Neural progenitor cell (in vitro differentiated cells): ENCODE measurements around the gene COL17A1. TPM values are rescaled to one million over a fixed set of nuclear protein-coding genes. Genes with fewer than 3 reads are reported as not detected.

ENCODE experiments used
- DNase-seq: peaks from one replicate; pipeline ENCODE4 v3.0.0-alpha.2; 2016; ENCODE audit warnings: low spot score
- H2AFZ ChIP-seq: fragments of 200-600 bp; sonication (generic); replicated peaks from 2 replicates; pipeline ENCODE4 v1.6.1; 2016; ENCODE audit warnings: antibody characterized with exemption
- H3F3A ChIP-seq: fragments of 200-600 bp; sonication (generic); 2 replicates; pipeline ENCODE4 v1.6.1; 2016; ENCODE audit warnings: antibody characterized with exemption, low read depth
- H3K27ac ChIP-seq: fragments of 200-600 bp; sonication (generic); 2 replicates; pipeline ENCODE4 v1.5.1; 2016; ENCODE audit warnings: mild to moderate bottlenecking
- H3K27me3 ChIP-seq: fragments of 200-600 bp; sonication (generic); 2 replicates; pipeline ENCODE4 v1.6.1; 2016; ENCODE audit warnings: mild to moderate bottlenecking, moderate library complexity
- H3K36me3 ChIP-seq: fragments of 200-600 bp; sonication (generic); 2 replicates; pipeline ENCODE4 v1.5.1; 2016
- H3K4me1 ChIP-seq: fragments of 200-600 bp; sonication (generic); 2 replicates; pipeline ENCODE4 v1.6.1; 2016; ENCODE audit warnings: mixed run types
- H3K4me2 ChIP-seq: fragments of 200-600 bp; sonication (generic); 2 replicates; pipeline ENCODE4 v1.6.1; 2016
- H3K4me3 ChIP-seq: fragments of 200-600 bp; sonication (generic); 2 replicates; pipeline ENCODE4 v1.5.1; 2016
- H3K79me2 ChIP-seq: fragments of 200-600 bp; sonication (generic); 2 replicates; pipeline ENCODE4 v1.6.1; 2016; ENCODE audit warnings: low read depth
- H3K9ac ChIP-seq: fragments of 200-600 bp; sonication (generic); 2 replicates; pipeline ENCODE4 v1.6.1; 2016
- H3K9me3 ChIP-seq: fragments of 200-600 bp; sonication (generic); 2 replicates; pipeline ENCODE4 v1.5.1; 2016; ENCODE audit warnings: low read depth
- H4K20me1 ChIP-seq: fragments of 200-600 bp; sonication (generic); 2 replicates; pipeline ENCODE4 v1.6.1; 2016; ENCODE audit warnings: low read depth
- H3K27ac Mint-ChIP-seq: 3 replicates; pipeline ENCODE4 v1.8.0; 2021; ENCODE audit warnings: mixed read lengths
- H3K27me3 Mint-ChIP-seq: 2 replicates; pipeline ENCODE4 v1.8.0; 2022; ENCODE audit warnings: low read depth, mild to moderate bottlenecking, inconsistent platforms, moderate library complexity, mixed read lengths; ENCODE audit not compliant: insufficient read depth
- H3K36me3 Mint-ChIP-seq: 3 replicates; pipeline ENCODE4 v1.8.0; 2021; ENCODE audit warnings: mixed read lengths
- H3K4me1 Mint-ChIP-seq: 3 replicates; pipeline ENCODE4 v1.8.0; 2021; ENCODE audit warnings: mixed read lengths
- H3K4me3 Mint-ChIP-seq: 3 replicates; pipeline ENCODE4 v1.8.0; 2021; ENCODE audit warnings: mild to moderate bottlenecking, moderate library complexity, mixed read lengths
- H3K9me3 Mint-ChIP-seq: 3 replicates; pipeline ENCODE4 v1.8.0; 2020; ENCODE audit warnings: mixed read lengths
- EZH2 ChIP-seq: fragments of 200-600 bp; sonication (generic); IDR thresholded peaks from 2 replicates; pipeline ENCODE4 v1.6.1; 2017; ENCODE audit warnings: antibody characterized with exemption, mild to moderate bottlenecking, moderate library complexity
- EZH2phosphoT487 ChIP-seq: fragments of 200-600 bp; sonication (generic); IDR thresholded peaks from 2 replicates; pipeline ENCODE4 v1.6.1; 2017; ENCODE audit warnings: antibody characterized with exemption
- total RNA-seq: library from RNA; depleted of rRNA; stranded (reverse); fragments of >200 nt; gene quantifications from 2 replicates; pipeline ENCODE4 v1.2.3, GENCODE V29; 2015; ENCODE audit warnings: low replicate concordance
- TF ChIP-seq, protein P1 (sequence below): fragments of 200-600 bp; sonication (generic); IDR thresholded peaks from 2 replicates; pipeline ENCODE4 v1.5.1; 2017; ENCODE audit warnings: antibody characterized with exemption, mild to moderate bottlenecking

The COL17A1 gene
- total RNA-seq, 1 donor from 2014 or later: 2.3 TPM

DNA sequence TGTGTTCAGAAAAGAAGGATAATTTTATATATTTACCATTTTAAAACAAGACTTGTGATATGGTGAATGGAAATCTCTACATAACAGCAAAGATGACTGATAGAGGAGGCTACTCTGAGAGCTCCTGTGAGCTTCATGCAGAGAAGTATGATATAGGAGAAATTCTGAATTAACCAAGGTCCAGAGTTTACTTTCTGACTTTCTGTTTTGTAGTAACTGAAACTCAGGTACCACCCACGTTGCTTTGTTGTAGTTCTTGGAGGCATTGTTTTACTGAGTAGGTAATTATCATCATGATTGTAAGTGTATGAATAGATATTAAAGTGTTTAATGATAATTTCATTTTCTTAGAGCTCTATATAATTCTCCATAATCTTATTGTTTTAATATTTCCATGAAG lies 18.3 kb upstream of the COL17A1 start:
- H3K9ac ChIP-seq: no peak overlapping the region
- DNase-seq: no peak
- no peak overlapping the region for H3K27ac ChIP-seq
- no peaks in the 10 kb centered on the region for H4K20me1 ChIP-seq
- no peaks in the 10 kb centered on the region for H3K36me3 ChIP-seq
- TF ChIP-seq, protein P1, sequence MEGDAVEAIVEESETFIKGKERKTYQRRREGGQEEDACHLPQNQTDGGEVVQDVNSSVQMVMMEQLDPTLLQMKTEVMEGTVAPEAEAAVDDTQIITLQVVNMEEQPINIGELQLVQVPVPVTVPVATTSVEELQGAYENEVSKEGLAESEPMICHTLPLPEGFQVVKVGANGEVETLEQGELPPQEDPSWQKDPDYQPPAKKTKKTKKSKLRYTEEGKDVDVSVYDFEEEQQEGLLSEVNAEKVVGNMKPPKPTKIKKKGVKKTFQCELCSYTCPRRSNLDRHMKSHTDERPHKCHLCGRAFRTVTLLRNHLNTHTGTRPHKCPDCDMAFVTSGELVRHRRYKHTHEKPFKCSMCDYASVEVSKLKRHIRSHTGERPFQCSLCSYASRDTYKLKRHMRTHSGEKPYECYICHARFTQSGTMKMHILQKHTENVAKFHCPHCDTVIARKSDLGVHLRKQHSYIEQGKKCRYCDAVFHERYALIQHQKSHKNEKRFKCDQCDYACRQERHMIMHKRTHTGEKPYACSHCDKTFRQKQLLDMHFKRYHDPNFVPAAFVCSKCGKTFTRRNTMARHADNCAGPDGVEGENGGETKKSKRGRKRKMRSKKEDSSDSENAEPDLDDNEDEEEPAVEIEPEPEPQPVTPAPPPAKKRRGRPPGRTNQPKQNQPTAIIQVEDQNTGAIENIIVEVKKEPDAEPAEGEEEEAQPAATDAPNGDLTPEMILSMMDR: no peak
- no peak for TF ChIP-seq EZH2phosphoT487
- TF ChIP-seq EZH2: no peak
- no peaks in the 10 kb centered on the region for H3F3A ChIP-seq
- H3K4me3 ChIP-seq: no peak overlapping the region
- no peaks in the 10 kb centered on the region for H3K9me3 ChIP-seq
- H3K4me1 Mint-ChIP-seq: no peaks in the 10 kb centered on the region
- no peaks in the 10 kb centered on the region for H3K36me3 Mint-ChIP-seq
- H2AFZ ChIP-seq: no peak overlapping the region
- H3K4me2 ChIP-seq: no peak overlapping the region
- H3K79me2 ChIP-seq: no peaks in the 10 kb centered on the region
- H3K4me1 ChIP-seq: peaks cover 10% of the 10 kb centered on the region
- H3K4me3 Mint-ChIP-seq: no peak overlapping the region
- no peak overlapping the region for H3K27ac Mint-ChIP-seq
- no peaks in the 10 kb centered on the region for H3K9me3 Mint-ChIP-seq
- H3K27me3 Mint-ChIP-seq: peaks cover 2% of the 10 kb centered on the region
- no peaks in the 10 kb centered on the region for H3K27me3 ChIP-seq

DNA sequence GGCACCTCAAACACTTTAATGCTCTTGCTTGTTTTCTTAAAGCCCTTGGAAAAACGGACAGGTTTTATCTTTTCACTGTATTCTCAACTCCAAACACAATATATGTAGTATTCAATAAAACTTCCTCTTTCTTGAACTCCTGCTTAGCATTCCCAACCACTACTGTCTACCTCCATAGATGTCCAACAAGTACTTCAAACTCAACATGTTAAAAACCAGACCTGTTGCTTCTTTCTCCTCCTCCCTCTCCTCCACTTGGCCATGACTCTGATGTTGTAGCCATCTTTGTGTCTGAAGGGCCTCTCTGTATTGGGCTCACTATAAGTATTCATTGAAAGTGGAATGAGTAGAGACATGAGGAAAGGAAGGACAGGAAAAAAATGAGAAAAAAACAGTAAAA lies 16.2 kb upstream of the COL17A1 start:
- TF ChIP-seq EZH2phosphoT487 (no peak), EZH2 (no peak)
- TF ChIP-seq, protein P1: no peak
- no peak overlapping the region for H3K4me2 ChIP-seq
- no peaks in the 10 kb centered on the region for H3K36me3 ChIP-seq
- Mint-ChIP-seq H3K4me1 (no peaks in the 10 kb centered on the region), H3K27me3 (no peaks in the 10 kb centered on the region), H3K4me3 (no peak overlapping the region), H3K9me3 (peaks cover 6% of the 10 kb centered on the region), H3K36me3 (no peaks in the 10 kb centered on the region), H3K27ac (no peak overlapping the region)
- no peak overlapping the region for H3K27ac ChIP-seq
- no peaks in the 10 kb centered on the region for H4K20me1 ChIP-seq
- no peak overlapping the region for H3K4me3 ChIP-seq
- H3F3A ChIP-seq: no peaks in the 10 kb centered on the region
- peaks cover 10% of the 10 kb centered on the region for H3K4me1 ChIP-seq
- H3K9ac ChIP-seq: no peak overlapping the region
- DNase-seq: no peak
- H3K9me3 ChIP-seq: no peaks in the 10 kb centered on the region
- H2AFZ ChIP-seq: no peak overlapping the region
- H3K27me3 ChIP-seq: no peaks in the 10 kb centered on the region
- no peaks in the 10 kb centered on the region for H3K79me2 ChIP-seq

DNA sequence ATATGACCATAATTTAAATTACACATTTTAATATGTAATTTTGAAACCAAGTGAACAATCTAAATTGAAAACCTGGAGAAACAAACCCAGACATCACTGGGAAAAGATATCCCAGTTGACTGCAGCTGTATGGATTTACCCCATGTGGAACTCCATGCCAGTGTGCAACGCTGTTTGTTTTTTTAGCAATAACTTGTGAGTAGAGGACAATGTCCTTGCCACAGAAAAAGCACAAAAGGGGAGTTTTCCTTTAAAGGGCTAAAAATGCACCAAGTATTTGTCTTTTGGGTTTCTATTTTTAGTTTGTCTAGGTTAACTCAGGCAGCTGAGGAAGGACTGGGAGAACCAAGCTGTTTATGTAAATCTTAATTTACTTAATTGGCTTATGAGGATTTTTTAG lies 15.1 kb upstream of the COL17A1 start:
- Histone ChIP-seq H3K36me3 (no peaks in the 10 kb centered on the region), H3K4me1 (peaks cover 10% of the 10 kb centered on the region), H3K79me2 (no peaks in the 10 kb centered on the region), H3K4me2 (no peak overlapping the region), H3K27ac (no peak overlapping the region), H4K20me1 (no peaks in the 10 kb centered on the region), H2AFZ (no peak overlapping the region), H3K9me3 (no peaks in the 10 kb centered on the region), H3F3A (no peaks in the 10 kb centered on the region), H3K9ac (no peak overlapping the region), H3K4me3 (no peak overlapping the region), H3K27me3 (no peaks in the 10 kb centered on the region)
- H3K4me3 Mint-ChIP-seq: no peak overlapping the region
- DNase-seq: no peak
- H3K36me3 Mint-ChIP-seq: no peaks in the 10 kb centered on the region
- H3K9me3 Mint-ChIP-seq: peaks cover 11% of the 10 kb centered on the region
- H3K4me1 Mint-ChIP-seq: no peaks in the 10 kb centered on the region
- no peaks in the 10 kb centered on the region for H3K27me3 Mint-ChIP-seq
- no peak overlapping the region for H3K27ac Mint-ChIP-seq
- TF ChIP-seq, protein P1: no peak
- no peak for TF ChIP-seq EZH2
- TF ChIP-seq EZH2phosphoT487: no peak

DNA sequence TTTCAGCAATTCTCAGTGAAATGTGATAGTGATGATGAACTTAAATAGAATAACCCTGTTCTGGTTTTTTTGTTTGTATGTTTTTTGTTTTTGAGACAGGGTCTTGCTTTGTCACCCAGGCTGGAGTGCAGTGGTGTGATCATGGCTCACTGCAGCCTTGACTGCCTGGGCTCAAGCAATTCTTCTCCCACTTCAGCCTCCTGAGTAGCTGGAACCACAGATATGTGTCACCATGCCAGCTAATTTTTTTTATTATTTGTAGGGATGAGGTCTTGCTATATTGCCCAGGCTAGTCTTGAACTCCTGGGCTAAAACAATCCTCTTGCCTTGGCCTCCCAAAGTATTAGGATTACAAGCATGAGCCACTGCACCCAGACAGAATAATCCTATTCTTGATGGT lies 14.3 kb upstream of the COL17A1 start:
- Histone ChIP-seq H2AFZ (no peak overlapping the region), H3K36me3 (no peaks in the 10 kb centered on the region), H4K20me1 (no peaks in the 10 kb centered on the region), H3K4me3 (no peak overlapping the region), H3K9me3 (no peaks in the 10 kb centered on the region), H3K27me3 (no peaks in the 10 kb centered on the region), H3K27ac (no peak overlapping the region), H3K4me2 (no peak overlapping the region), H3F3A (no peaks in the 10 kb centered on the region), H3K79me2 (no peaks in the 10 kb centered on the region), H3K9ac (no peak overlapping the region), H3K4me1 (peaks cover 10% of the 10 kb centered on the region)
- no peak for TF ChIP-seq EZH2phosphoT487
- TF ChIP-seq, protein P1: no peak
- no peak for TF ChIP-seq EZH2
- no peak overlapping the region for H3K27ac Mint-ChIP-seq
- no peaks in the 10 kb centered on the region for H3K36me3 Mint-ChIP-seq
- no peaks in the 10 kb centered on the region for H3K4me1 Mint-ChIP-seq
- no peak for DNase-seq
- H3K27me3 Mint-ChIP-seq: no peaks in the 10 kb centered on the region
- peaks cover 11% of the 10 kb centered on the region for H3K9me3 Mint-ChIP-seq
- H3K4me3 Mint-ChIP-seq: no peak overlapping the region
